NCI-H2029 treated with DMSO at 0.1 percent for 48 hours (cell line): Measurements from ENCODE around the gene CCDC74B.
A peak's percentile ranks its signal among the peaks of the same experiment; 100 is the strongest.
"Not testable (repeated sequence)": the region's sequence is repeated elsewhere in the genome, so short reads cannot be mapped to it uniquely, and the experiment has no call there.

Source experiments
- DNase-seq: peaks from one replicate; lab custom pipeline; 2025; lab: John Stamatoyannopoulos, UW

CCDC74B gene

DNA sequence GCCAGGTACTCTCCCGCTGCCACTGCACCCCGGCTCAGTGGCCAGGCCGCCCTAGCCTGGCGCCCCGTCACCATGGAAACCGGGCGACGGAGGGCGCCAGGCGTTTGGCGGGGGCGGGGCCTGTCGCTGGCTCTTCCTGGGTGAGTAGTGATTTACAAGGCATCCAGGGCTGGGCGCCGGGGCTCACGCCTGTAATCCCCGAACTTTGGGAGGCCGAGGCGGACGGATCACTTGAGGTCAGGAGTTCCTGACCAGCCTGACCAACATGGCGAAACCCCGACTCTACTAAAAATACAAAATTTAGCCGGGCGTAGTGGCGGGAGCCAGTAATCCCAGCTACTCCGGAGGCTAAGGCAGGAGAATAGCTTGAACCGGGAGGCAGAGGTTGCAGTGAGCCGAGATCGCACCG, at the start of gene CCDC74B:
TSS of gene CCDC74B (minus strand) at position 107 of the 409 bp plus-strand sequence. CDS start 116 bp downstream, outside the sequence.
- not testable (repeated sequence) for DNase-seq

DNA sequence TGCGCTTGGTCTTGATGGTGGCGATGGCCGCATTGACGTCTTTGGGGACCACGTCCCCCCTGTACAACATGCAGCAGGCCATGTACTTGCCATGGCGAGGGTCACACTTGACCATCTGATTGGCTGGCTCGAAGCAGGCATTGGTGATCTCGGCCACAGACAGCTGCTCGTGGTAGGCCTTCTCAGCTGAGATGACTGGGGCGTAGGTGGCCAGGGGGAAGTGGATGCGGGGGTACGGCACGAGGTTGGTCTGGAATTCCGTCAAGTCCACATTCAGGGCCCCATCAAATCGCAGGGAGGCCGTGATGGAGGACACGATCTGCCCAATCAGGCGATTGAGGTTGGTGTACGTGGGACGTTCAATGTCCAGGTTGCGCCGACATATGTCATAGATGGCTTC, 48.9 kb upstream of the CCDC74B start:
- DNase-seq: not testable (repeated sequence)

DNA sequence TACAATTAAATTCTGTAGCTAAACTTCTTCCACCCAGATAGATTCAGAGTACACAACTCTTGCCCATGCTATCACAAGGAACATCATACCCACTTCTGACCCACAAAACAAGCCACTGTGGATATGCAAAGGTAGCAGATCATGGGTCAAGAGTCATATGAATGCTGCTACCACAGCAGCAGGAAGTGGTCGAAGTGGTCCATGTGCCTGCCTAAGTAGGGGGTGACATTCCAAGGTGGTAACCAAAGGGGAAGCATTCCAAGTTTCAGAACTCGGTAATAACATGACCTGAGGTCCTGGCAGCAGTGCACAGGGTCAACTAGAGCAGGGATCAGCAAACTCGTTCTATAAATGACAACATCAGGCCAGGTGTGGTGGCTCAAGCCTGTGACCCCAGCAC, 47.5 kb upstream of the CCDC74B start:
- DNase-seq: not testable (repeated sequence)

DNA sequence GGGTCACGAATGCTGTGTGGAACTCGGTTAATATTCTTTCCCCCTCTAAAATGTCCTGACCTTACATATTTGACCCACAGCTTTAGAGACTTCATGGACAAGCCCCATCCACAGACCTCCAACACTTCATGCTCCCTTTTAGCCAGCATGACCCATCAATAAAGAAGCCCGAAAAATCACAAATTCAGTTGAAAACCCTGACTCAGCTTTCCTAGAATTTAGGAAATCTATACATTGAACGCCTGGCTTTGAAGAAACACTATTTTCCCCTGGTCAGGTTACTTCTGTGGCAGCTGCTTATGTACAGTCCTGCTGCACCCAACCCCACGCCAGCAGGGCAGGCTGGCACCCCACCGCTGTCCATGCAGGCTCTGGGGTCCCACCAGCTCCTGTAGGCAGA, 46.4 kb upstream of the CCDC74B start:
- not testable (repeated sequence) for DNase-seq

DNA sequence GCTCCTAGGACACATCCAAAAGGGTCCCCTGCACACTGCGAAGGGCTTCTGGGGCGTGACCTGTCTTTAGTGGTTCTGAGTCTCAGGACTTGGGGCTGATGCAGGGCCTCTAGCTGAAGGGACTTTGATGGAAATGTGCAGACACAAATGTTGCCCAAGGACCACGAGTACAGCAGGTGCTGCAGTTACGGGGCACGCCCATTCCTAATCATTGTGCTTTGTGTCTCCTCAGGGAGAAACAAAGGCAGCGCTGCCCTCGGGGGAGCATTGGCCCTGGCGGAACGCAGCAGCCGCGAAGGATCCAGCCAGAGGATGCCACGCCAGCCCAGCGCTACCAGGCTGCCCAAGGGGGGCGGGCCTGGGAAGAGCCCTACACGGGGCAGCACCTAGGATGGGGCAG, 45.3 kb upstream of the CCDC74B start:
- DNase-seq: no peak

DNA sequence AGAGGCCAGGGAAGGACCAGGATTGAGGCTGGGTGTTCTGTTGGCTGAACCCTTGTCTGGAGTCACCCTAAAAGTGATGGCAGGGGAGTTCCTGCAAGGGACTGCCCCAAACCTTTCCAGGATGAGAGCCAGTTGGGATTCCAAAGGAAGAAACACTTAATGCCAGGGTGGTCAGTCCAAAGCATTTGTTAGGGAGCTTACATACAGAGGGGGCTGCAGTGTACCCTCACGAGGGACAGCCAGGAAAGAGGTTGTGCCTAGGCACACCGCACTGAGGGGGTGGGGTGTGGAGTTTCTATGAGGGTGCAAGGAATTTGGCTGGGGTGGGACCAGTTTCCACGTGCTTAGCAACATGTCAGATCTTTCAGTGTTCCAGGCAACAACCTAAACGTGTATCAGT, 44.0 kb upstream of the CCDC74B start:
- DNase-seq: not testable (repeated sequence)

DNA sequence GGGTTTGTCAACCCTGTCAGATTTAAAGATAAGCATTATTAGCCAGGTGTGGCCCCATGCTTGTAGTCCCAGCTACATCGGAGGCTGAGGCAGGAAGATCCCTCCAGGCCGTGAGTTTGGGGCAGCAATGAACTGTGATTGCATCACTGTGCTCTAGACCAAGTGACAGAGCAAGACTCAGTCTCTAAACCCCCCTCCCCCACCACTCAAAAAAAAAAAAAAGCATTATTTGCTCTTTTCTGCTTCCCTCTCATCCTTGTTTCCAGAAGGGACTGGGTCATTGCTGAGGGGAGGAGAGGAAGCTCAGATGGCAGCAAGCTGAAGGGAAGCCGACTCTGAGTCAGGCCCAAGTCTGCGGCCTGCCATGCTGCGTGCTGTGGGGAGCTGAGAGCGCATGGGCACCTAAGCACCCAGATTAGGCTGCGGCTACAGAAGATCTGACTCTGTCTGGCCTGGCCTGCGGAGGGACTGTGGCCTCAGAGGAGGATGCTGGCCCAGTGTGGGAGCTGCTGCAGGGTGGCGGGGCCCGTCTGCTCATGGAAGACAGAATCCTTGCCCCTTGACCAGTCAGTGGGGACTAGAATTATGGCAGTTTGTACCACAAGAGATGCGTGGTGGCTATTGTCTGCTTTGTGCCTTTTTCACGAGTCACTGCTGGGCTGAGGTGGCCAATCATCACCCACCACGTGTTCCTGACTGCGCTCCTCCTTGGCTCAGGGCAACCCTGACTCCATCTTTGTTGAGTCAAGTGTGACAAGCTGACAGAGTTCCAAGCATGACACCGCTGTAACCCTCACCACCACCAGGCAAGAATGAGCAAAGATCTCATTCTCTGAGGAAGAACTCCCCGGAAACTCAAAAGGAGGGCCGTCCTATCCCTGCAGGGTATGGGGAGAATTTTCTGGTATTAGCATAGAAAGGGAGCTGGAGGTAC, 43.2 kb upstream of the CCDC74B start:
- DNase-seq: not testable (repeated sequence)

DNA sequence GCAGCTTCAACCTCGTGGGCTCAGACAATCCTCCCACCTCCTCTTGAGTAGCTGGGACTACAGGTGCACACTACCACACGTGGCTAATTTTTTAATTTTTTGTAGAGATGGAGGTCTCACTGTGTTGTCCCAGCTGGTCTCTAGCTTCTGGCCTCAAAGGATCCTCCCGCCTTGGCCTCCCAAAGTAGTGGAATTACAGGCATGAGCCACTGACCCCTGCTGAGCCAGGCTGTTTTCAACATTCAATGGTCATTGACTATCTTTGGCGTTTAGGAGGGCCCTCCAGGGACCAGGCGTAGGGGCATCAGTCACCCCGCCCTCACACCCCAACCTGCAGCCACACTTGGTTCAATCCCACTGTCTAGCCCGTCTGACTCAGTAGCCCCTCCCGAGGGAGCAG, 42.4 kb upstream of the CCDC74B start:
- no peak for DNase-seq

DNA sequence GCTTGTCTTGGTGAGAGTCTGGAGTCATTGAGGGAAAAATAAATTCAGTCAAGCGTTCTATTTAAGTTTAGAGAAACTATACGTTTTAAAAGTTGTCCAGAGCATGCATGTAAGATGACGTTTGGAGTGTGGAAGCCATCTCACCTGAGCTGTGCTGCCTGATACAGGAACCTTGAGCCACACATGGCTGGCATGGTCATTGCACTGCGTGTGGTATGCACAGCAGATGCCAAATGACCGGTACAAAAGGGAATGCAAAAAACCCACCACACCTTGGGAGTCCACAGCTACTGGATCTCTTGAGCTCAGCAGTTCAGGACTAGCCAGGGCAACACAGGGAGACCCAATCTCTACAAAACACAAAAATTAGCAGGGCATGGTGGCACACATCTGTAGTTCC, 41.5 kb upstream of the CCDC74B start:
- DNase-seq: no peak

DNA sequence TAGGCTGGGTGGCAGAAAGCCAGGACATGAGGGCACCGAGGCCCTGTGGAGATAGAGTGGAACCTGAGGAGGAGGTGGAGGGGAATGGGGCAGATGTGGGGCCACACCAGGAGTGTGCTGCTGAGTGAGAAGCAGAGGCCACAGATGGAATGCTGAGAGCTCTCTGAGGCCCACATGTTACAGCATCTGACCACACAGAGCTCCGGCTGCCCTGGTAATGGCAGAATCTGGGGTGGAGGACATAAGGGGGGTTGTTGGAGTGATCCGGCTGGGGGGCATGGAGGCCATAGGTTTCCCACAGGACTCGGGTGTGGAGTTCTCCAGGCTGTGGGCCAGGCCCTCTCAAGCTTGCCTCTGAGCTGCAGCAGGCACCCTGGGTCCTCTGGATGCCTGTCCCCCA, 41.0 kb upstream of the CCDC74B start:
- DNase-seq: no peak

DNA sequence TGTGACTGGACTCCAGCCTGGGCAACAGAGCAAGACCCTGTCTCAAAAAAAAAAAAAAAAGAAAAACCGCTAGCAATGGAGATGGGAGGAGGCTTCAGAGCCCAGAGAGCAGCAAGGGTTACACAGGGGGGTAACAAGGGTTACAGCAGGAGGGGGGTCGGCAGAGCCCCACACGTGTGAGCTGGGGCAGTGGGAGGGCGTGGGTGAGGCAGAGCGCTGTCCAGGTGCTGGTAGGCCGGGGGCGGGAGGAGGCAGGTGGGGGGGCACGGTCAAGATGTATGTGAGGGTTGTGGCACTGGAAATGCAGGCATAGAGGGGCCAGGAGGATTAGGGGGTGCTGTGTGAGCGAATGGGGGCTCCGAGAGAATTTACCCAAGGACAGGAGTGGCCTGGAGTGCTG, 40.5 kb upstream of the CCDC74B start:
- DNase-seq: no peak

DNA sequence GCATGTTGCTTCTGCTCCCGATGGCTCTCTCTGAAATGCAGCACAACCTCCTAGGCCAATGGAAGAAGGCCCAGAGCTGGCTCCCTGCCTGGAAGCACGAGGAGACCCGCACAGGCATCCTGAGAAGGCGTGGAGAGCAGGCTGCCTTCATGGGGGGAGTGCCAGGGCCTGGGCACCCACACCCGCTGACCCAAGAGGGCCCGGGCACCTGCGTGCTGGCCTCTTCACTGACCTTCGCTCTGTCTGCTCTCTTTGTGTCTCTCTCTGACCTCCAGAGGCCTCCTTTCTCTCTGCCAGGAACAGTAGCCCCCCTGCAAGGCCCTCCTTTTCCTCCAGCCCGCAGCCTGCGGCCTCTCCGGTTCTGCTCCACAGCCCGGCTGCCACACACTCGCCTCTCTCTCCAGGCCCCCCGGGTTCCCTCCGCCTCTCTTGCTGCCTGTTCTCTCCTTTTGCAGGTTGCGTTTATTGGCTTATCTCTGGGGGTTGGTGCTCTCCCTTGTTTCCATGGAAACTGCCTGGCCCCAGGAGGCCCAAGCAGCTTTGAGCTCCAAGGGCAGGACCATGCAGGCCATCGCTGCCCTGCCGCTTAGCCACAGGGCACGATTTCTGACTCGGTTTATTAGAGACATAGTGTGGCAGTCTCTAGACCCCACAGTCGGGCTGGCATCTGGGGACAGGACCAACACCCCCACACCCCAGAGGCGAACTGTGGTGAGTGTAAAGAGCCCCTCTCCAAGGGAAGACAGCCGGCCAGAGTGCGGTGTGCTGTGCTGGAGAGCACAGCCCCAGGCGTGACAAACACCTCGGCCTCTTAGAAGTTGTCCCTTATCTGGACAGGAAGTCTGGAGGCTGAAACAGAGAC, 38.8 kb upstream of the CCDC74B start:
- DNase-seq: no peak

DNA sequence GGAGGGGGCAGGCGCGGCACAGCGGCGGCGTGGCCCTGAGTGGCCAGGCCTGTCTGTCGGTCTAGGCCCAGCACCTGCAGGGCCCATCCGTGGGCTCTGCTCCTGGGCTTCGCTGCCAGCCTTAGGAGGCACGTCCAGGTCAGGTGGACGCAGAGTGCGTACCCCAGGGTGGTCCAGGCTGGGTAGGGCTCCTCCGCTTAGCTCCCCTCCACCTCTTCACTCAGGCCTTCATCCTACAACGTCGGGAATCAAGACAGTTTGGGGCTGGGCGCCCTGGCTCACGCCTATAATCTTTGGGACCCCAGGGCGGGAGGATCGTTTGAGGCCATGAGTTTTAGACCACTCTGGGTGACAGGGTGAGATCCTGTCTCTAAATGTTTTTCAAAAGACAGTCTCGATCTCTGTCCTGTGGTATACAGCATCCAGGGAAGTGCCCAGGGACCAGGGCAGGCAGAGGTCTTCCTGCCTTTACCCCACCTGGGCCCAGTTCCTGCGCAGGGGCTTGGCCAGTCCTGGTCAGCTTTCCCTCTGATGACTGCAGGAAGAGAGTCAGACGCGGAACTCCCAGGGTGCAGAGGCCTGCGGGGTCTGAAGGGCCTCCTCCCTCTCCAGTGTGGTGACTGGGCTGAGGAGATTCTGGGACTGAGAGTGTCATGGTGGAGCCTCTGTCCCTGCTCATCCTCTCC, 38.1 kb upstream of the CCDC74B start:
- not testable (repeated sequence) for DNase-seq

DNA sequence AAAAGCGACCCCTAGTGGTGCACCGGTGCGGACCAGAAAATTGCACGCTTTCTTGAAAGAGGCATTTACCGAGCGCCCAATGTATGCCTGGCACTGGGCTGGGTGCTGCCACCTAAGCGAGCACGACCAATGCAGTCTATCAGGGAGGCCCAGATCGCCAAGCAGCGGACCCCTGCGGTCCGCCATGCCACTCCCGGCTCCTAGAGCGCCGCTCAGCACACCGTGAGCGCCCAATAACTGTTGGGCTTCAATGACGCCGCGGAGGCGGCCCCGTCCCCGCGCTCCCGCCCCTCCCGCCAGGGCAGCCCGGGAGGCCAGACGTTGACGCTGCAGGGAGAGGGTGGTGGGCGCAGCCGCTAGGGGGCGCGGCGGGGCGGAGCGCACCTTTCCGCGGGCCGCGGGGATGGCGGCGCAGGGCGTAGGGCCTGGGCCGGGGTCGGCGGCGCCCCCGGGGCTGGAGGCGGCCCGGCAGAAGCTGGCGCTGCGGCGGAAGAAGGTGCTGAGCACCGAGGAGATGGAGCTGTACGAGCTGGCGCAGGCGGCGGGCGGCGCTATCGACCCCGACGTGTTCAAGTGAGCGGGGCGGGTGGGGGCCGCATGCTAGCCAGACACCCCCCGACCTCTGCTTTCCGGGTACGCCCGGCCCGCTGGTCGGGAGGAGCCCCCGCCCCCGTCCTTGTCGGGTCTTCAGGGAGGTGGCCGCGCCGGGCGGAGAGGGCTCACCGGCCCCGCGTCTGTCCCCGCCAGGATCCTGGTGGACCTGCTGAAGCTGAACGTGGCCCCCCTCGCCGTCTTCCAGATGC, 37.2 kb upstream of the CCDC74B start, which contains the start of gene MZT2B:
TSS of gene MZT2B (plus strand) at position 383 of the 803 bp plus-strand sequence. CDS start at position 404, 21 bp downstream.
- DNase-seq: peak; percentile 47

DNA sequence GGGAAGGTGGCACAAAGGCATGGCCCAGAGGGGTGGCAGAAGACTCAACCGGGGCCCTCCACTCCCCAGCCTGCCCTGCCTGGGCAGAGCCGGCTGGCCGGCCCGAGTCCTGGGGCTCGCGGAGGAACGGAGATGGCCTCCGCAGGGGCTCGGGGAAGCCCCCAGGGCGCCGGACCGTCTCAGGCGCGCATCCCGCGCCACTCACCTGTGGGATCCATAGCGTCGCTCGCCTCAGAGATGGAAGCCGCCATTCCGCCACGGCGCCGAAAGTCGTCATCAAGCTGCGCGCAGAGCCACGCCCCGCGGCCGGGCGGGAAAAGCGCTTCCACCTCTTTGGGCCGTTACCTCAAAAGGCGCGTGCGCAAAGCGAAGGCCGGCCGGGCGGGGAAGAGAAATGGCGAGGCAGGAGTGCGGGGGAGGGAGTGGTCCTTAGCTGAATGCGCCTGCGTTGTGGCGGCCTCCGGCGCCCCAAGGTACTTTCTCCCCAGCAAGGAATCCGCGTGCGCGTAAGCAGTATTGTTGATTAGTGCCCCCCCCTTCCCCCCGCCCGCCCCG, 36.5 kb upstream of the CCDC74B start, which contains the start of gene SMPD4:
TSS of gene SMPD4 (minus strand) at position 278 of the 555 bp plus-strand sequence. CDS start 5,010 bp downstream, outside the sequence.
- DNase-seq: peak; percentile 52

DNA sequence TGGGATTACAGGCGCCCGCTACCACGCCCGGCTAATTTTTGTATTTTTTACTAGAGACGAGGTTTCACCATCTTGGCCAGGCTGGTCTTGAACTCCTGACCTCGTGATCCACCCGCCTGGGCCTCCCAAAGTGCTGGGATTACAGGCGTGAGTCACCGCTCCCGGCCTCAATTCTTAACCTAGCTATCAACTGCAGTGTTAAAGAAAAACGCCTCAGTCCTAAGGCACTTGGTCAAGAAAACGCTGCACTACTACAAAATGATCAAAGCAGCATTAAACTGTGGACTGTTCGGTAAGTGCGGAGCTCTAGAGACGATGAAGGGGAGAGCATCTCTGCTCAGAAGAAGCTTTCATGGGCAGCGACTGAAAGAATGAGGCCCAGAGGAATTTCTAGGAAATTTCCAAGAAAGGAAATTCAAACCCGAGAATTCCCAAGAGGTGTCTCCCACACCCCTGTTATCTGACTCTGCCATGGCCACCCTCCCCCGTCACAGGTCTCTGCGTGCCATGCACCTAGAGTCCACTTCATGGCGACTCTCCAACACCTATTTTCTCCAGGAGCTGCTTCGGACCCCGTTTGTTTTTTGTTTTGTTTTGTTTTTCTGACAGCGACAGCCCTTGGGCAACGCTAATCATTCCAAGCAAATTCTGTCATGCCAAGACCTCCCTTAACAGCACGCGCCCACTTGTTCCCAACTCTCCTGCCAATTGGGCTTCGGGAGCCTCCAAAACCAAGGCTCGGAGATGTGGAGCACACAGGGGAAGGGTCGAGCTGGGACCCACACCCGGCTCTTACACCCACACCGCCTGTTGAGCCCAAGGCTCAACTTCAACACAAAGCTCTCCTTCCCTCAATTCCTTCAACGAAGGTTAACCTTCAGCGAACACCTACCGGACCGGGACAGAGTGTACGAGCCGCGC, 35.8 kb upstream of the CCDC74B start:
- DNase-seq: not testable (repeated sequence)

DNA sequence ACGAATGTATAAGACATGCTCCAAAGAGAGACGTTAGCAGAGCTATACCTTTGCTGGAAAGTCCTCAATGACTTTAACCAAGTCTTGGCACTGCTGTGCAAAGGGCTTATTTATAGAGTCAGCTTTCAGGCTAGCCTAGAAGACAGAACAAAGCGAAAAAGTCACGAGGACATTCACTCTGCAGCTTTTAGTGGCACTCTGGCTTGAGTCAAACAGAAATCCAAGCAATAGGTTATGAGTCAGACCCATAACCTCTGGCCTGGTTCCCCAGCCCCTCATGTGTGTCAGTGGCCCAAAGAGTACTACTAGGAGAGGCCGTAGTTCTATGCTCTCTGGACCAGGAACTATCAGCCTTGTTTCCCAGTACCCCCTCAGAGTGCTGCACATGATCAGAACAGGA, 30.0 kb upstream of the CCDC74B start:
- DNase-seq: not testable (repeated sequence)

DNA sequence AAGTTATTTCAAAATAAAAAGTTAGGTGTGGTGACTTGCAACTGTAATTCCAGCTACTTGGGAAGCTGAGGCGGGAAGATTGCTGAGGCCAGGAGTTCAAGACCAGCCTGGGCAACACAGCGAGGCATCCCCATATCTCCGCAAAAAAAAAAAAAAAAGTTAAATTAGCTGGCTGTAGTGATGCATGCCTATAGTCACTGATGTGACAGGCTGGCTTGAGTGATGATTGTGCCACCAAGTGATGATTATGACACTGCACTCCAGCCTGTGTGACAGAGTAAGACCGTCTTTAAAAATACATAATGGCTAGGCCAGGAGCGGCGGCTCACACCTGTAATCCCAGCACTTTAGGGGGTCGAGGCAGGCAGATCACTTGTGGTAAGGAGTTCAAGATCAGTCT, 25.0 kb upstream of the CCDC74B start:
- DNase-seq: no peak

DNA sequence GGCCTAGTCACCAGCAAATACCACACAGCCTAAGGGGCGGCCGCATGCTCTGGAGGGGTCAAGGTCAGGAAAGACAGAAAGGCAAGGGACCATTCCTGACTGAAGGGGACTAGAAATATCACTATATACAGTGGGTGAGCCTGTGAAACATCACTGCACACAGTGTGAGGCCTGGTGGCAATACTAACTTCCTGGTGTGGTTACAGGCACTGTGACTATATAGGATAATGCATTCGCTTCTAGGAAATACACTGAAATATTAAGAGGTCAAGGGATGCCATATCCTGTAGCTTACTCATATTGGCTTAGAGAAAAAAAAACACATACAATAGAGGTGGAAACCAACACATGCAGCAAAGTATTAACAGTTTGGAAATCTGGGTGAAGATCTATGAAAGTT, 24.3 kb upstream of the CCDC74B start:
- DNase-seq: not testable (repeated sequence)
